Spleen (tissue), 11 donors: ENCODE measurements around the gene CYP1A1. TPM values are rescaled to one million over a fixed set of nuclear protein-coding genes. Genes with fewer than 3 reads are reported as not detected.

Experiments used
- DNase-seq: peaks from one replicate; pipeline ENCODE4 v3.0.0-alpha.2; 2020
- H3K27ac ChIP-seq, 8 donors: fragments of 200-600 bp; sonication (generic) in 7 of 8; 1 replicate in 4 of 8; 2 replicates in 4 of 8; pipeline versions ENCODE4 v1.5.0 to v1.8.0; 2016 to 2021; ENCODE audit warnings: inconsistent platforms in 4 of 8, mild to moderate bottlenecking in 4 of 8, moderate library complexity in 1 of 8
- H3K27me3 ChIP-seq, 7 donors: fragments of 200-600 bp; sonication (generic) in 6 of 7; replicated peaks in 1 of 7; 1 replicate in 4 of 7; 2 replicates in 3 of 7; pipeline versions ENCODE4 v1.5.0 to v1.8.0; 2016 to 2021; ENCODE audit warnings: inconsistent platforms in 3 of 7, mild to moderate bottlenecking in 1 of 7
- H3K36me3 ChIP-seq, 6 donors: fragments of 200-600 bp; sonication (generic) in 5 of 6; 1 replicate in 4 of 6; 2 replicates in 2 of 6; pipeline versions ENCODE4 v1.5.0 to v1.8.0; 2016 to 2021; ENCODE audit warnings: inconsistent platforms in 2 of 6
- H3K4me1 ChIP-seq, 6 donors: fragments of 200-600 bp; sonication (generic) in 5 of 6; 1 replicate in 3 of 6; 2 replicates in 3 of 6; pipeline versions ENCODE4 v1.5.0 to v1.8.0; 2016 to 2021; ENCODE audit warnings: inconsistent platforms in 3 of 6
- H3K4me3 ChIP-seq, 8 donors: fragments of 200-600 bp; sonication (generic) in 7 of 8; 1 replicate in 4 of 8; 2 replicates in 4 of 8; pipeline versions ENCODE4 v1.5.0 to v1.8.0; 2016 to 2021; ENCODE audit warnings: inconsistent platforms in 4 of 8, mild to moderate bottlenecking in 4 of 8, moderate library complexity in 2 of 8
- H3K9me3 ChIP-seq, 8 donors: fragments of 200-600 bp; sonication (generic) in 7 of 8; 1 replicate in 4 of 8; 2 replicates in 4 of 8; pipeline versions ENCODE4 v1.5.0 to v1.8.0; 2016 to 2021; ENCODE audit warnings: inconsistent platforms in 4 of 8
- POLR2A ChIP-seq, 3 donors: fragments of 450-650 bp; IDR thresholded peaks; one replicate each; pipeline ENCODE4 v1.5.1; 2017; ENCODE audit warnings: antibody characterized with exemption in 3 of 3, mild to moderate bottlenecking in 1 of 3
- POLR2AphosphoS5 ChIP-seq, 3 donors: sonication (generic); formaldehyde crosslinking; IDR thresholded peaks; one replicate each; pipeline ENCODE4 v1.5.1; 2017; ENCODE audit warnings: antibody characterized with exemption in 3 of 3
- WGBS, 5 donors: extraction: QIAGEN DNeasy Blood & Tissue Kit in 3 of 5; methylation state at CpG; one replicate each; pipeline versions ENCODE4 v1.1.5 to v1.1.7; 2013 to 2018; 5-methylcytosine and 5-hydroxymethylcytosine counted together
- intact Hi-C: fragments of 100-400 bp; cut with DNase I; formaldehyde crosslinking; loops from one replicate; pipeline ENCODE4 v1.15.0; 2023; ENCODE audit warnings: low total_unique reads
- polyA plus RNA-seq, 3 donors: library from polyadenylated mRNA; stranded (reverse); fragments of 200-250 nt; gene quantifications; one replicate each; pipeline ENCODE4 v1.2.1, GENCODE V29; 2013
- total RNA-seq, 7 donors: library from RNA; depleted of rRNA in 3 of 7; stranded (reverse); fragments of >200 nt in 3 of 7; fragmentation: NEBNext Ultra II Directional in 4 of 7; extraction: Animal tissue kit (Norgen Biotek cat#: 25700) in 4 of 7; gene quantifications; one replicate each; pipeline versions ENCODE4 v1.1.0 to v1.2.1, GENCODE V29; 2016 to 2021
- TF ChIP-seq, protein P1 (sequence below), 11 experiments: fragments of 200-600 bp in 7 of 11; fragments of 450-650 bp in 4 of 11; sonication (generic) in 4 of 11; IDR thresholded peaks in 8 of 11; conservative IDR thresholded peaks in 3 of 11; 1 replicate in 7 of 11; 2 replicates in 4 of 11; pipeline versions ENCODE4 v1.4.0 to v1.8.0; 2016 to 2021; ENCODE audit warnings: antibody characterized with exemption in 11 of 11, inconsistent platforms in 4 of 11, mild to moderate bottlenecking in 1 of 11
- donor health status: healthy with polysubstance abuse.
- donor health status: DM: no; HTN: no; CAD: no; lungs with moderate emphysema.
- donor health status: DM: no; HTN: no; CAD: no.
- donor health status: Bipolar disorder and iron deficiency.
- donor health status: healthy.
- donor health status: DM: no; HTN: no; CAD: no.
- donor health status: DM: yes; HTN: yes; CAD: no.

CYP1A1 gene
- total and polyA plus RNA-seq, 10 donors = 0.03 to 1.1 (median 0.05) TPM; not detected in 6

GRCh38 chr15:74683758-74684157 lies 41.6 kb downstream of the CYP1A1 start:
- no peak overlapping the region for H3K4me3 ChIP-seq
- H3K4me1 ChIP-seq = peaks cover 0 to 13% (median 0%) of the 10 kb centered on the region in 6 donors
- TF ChIP-seq, protein P1, sequence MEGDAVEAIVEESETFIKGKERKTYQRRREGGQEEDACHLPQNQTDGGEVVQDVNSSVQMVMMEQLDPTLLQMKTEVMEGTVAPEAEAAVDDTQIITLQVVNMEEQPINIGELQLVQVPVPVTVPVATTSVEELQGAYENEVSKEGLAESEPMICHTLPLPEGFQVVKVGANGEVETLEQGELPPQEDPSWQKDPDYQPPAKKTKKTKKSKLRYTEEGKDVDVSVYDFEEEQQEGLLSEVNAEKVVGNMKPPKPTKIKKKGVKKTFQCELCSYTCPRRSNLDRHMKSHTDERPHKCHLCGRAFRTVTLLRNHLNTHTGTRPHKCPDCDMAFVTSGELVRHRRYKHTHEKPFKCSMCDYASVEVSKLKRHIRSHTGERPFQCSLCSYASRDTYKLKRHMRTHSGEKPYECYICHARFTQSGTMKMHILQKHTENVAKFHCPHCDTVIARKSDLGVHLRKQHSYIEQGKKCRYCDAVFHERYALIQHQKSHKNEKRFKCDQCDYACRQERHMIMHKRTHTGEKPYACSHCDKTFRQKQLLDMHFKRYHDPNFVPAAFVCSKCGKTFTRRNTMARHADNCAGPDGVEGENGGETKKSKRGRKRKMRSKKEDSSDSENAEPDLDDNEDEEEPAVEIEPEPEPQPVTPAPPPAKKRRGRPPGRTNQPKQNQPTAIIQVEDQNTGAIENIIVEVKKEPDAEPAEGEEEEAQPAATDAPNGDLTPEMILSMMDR (IDR thresholded peaks at IDR 0.05 in 8 of 11, conservative IDR thresholded peaks at IDR 0.05 in 3 of 11) = no peak
- no peak for TF ChIP-seq POLR2AphosphoS5 (IDR thresholded peaks at IDR 0.05)
- no peak for TF ChIP-seq POLR2A (IDR thresholded peaks at IDR 0.05)
- H3K9me3 ChIP-seq = peaks cover 0 to 12% (median 11%) of the 10 kb centered on the region in 8 donors
- H3K27ac ChIP-seq = no peak overlapping the region
- 96 to 100% (median 100%) methylated on average over 1 of the region's 1 CpG for WGBS, 5 donors
- intact Hi-C loops = no loop called here
- H3K36me3 ChIP-seq = peaks cover 0 to 40% (median 7%) of the 10 kb centered on the region in 6 donors
- DNase-seq = no peak
- H3K27me3 ChIP-seq = no peaks in the 10 kb centered on the region

DNA sequence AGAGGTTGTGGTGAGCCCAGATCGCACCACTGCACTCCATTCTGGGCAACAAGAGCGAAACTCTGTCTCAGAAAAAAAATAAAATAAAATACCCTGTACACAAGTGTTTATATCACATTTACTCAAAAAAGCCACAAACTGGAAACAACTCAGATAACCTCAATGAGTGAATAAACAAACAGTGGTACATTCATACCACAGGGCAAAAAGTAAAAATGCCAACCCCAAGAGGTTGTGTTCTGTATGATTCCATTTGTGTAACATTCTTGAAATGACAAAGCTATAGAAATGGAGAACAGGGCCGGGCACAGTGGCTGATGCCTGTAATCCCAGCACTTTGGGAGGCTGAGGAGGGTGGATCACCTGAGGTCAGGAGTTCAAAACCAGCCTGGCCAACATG lies 42.4 kb downstream of the CYP1A1 start:
- Histone ChIP-seq H3K9me3 (peaks cover 0 to 12% (median 11%) of the 10 kb centered on the region in 8 donors), H3K27me3 (no peaks in the 10 kb centered on the region), H3K27ac (no peak overlapping the region), H3K36me3 (peaks cover 0 to 40% (median 7%) of the 10 kb centered on the region in 6 donors), H3K4me3 (no peak overlapping the region), H3K4me1 (peaks cover 0 to 13% (median 0%) of the 10 kb centered on the region in 6 donors)
- DNase-seq = no peak
- TF ChIP-seq POLR2AphosphoS5 (IDR thresholded peaks at IDR 0.05) (no peak), POLR2A (IDR thresholded peaks at IDR 0.05) (no peak)
- TF ChIP-seq, protein P1 (IDR thresholded peaks at IDR 0.05 in 8 of 11, conservative IDR thresholded peaks at IDR 0.05 in 3 of 11) = no peak
- intact Hi-C loops = no loop called here
- 80 to 98% (median 93%) methylated on average over 3 of the region's 3 CpGs for WGBS, 5 donors

GRCh38 chr15:74680456-74680855 lies 44.9 kb downstream of the CYP1A1 start:
- H3K4me1 ChIP-seq = peaks cover 0 to 9% (median 0%) of the 10 kb centered on the region in 6 donors
- intact Hi-C loops = no loop called here
- peaks cover 0 to 22% (median 2%) of the 10 kb centered on the region in 6 donors for H3K36me3 ChIP-seq
- DNase-seq = no peak
- WGBS, 5 donors = 63 to 90% (median 85%) methylated on average over 2 of the region's 2 CpGs
- peaks cover 0 to 12% (median 11%) of the 10 kb centered on the region in 8 donors for H3K9me3 ChIP-seq
- H3K27me3 ChIP-seq = no peaks in the 10 kb centered on the region
- no peak for TF ChIP-seq POLR2AphosphoS5 (IDR thresholded peaks at IDR 0.05)
- H3K27ac ChIP-seq = no peak overlapping the region
- no peak overlapping the region for H3K4me3 ChIP-seq

- 88 to 97% (median 90%) methylated on average over 7 of the region's 7 CpGs for WGBS, 5 donors
- no peak overlapping the region for H3K27ac ChIP-seq
- TF ChIP-seq POLR2AphosphoS5 (IDR thresholded peaks at IDR 0.05) = no peak
- no peak for TF ChIP-seq POLR2A (IDR thresholded peaks at IDR 0.05)
- TF ChIP-seq, protein P1 (IDR thresholded peaks at IDR 0.05 in 8 of 11, conservative IDR thresholded peaks at IDR 0.05 in 3 of 11) = no peak
- no peak overlapping the region for H3K4me3 ChIP-seq
- peaks cover 0 to 9% (median 0%) of the 10 kb centered on the region in 6 donors for H3K4me1 ChIP-seq
- intact Hi-C loops = no loop called here
- H3K9me3 ChIP-seq = no peaks in the 10 kb centered on the region
- no peaks in the 10 kb centered on the region for H3K27me3 ChIP-seq
- DNase-seq = no peak
- peaks cover 0 to 32% (median 21%) of the 10 kb centered on the region in 6 donors for H3K36me3 ChIP-seq
These were observed 48.5 kb downstream of the CYP1A1 start for GRCh38 chr15:74676801-74677200.
